GM23248 (cell line): ENCODE data around the gene TRERF1. TPM values are rescaled to one million over a fixed set of nuclear protein-coding genes. Genes with fewer than 3 reads are reported as not detected.

Experiments
- DNase-seq: peaks from one replicate; pipeline ENCODE4 v3.0.0-alpha.2; 2015
- H2AFZ ChIP-seq: fragments of 200-600 bp; sonication (generic); 2 replicates; pipeline ENCODE4 v1.6.1; 2016; ENCODE audit warnings: antibody characterized with exemption
- H3F3A ChIP-seq: fragments of 200-600 bp; sonication (generic); 2 replicates; pipeline ENCODE4 v1.6.1; 2016; ENCODE audit warnings: mild to moderate bottlenecking, antibody characterized with exemption, mixed run types; ENCODE audit not compliant: insufficient read depth
- H3K27ac ChIP-seq: fragments of 200-600 bp; sonication (generic); 2 replicates; pipeline ENCODE4 v1.5.1; 2016; ENCODE audit warnings: mild to moderate bottlenecking
- H3K27me3 ChIP-seq: fragments of 200-600 bp; sonication (generic); replicated peaks from 2 replicates; pipeline ENCODE4 v1.6.1; 2016; ENCODE audit warnings: mild to moderate bottlenecking; ENCODE audit not compliant: insufficient read depth
- H3K36me3 ChIP-seq: fragments of 200-600 bp; sonication (generic); 2 replicates; pipeline ENCODE4 v1.6.1; 2016; ENCODE audit warnings: low read depth, mild to moderate bottlenecking
- H3K4me1 ChIP-seq: fragments of 200-600 bp; sonication (generic); 2 replicates; pipeline ENCODE4 v1.6.1; 2016; ENCODE audit warnings: mild to moderate bottlenecking; ENCODE audit not compliant: insufficient read depth
- H3K4me2 ChIP-seq: fragments of 200-600 bp; sonication (generic); one replicate; pipeline ENCODE4 v1.6.1; 2016; ENCODE audit warnings: mild to moderate bottlenecking; ENCODE audit not compliant: unreplicated experiment
- H3K4me3 ChIP-seq: fragments of 200-600 bp; sonication (generic); 2 replicates; pipeline ENCODE4 v1.5.1; 2016; ENCODE audit warnings: mild to moderate bottlenecking
- H3K79me2 ChIP-seq: fragments of 200-600 bp; sonication (generic); 2 replicates; pipeline ENCODE4 v1.6.1; 2016; ENCODE audit warnings: mild to moderate bottlenecking; ENCODE audit not compliant: insufficient read depth
- H3K9ac ChIP-seq: fragments of 200-600 bp; sonication (generic); 2 replicates; pipeline ENCODE4 v1.6.1; 2016; ENCODE audit warnings: mild to moderate bottlenecking
- H3K9me2 ChIP-seq: fragments of 200-600 bp; sonication (generic); 2 replicates; pipeline ENCODE4 v1.6.1; 2016; ENCODE audit warnings: mixed run types, mild to moderate bottlenecking, moderate library complexity; ENCODE audit not compliant: insufficient read depth
- H3K9me3 ChIP-seq: fragments of 200-600 bp; sonication (generic); one replicate; pipeline ENCODE4 v1.6.1; 2017; ENCODE audit warnings: low read depth
- H4K20me1 ChIP-seq: fragments of 200-600 bp; sonication (generic); 2 replicates; pipeline ENCODE4 v1.6.0; 2016; ENCODE audit not compliant: insufficient read depth
- EZH2 ChIP-seq: fragments of 200-600 bp; sonication (generic); IDR thresholded peaks from 2 replicates; pipeline ENCODE4 v1.6.1; 2018; ENCODE audit warnings: antibody characterized with exemption, mild to moderate bottlenecking; ENCODE audit not compliant: insufficient read depth, poor library complexity, severe bottlenecking
- EZH2phosphoT487 ChIP-seq: fragments of 200-600 bp; sonication (generic); IDR thresholded peaks from 2 replicates; pipeline ENCODE4 v1.6.1; 2018; ENCODE audit warnings: antibody characterized with exemption, moderate library complexity, mild to moderate bottlenecking, low read depth; ENCODE audit not compliant: insufficient read depth
- WGBS, 2 experiments: methylation state at CpG; one replicate each; pipeline ENCODE4 v1.1.6; 2015 to 2017; ENCODE audit warnings: low lambda C conversion rate in 2 of 2, low coverage in 1 of 2; ENCODE audit errors: missing lambda C conversion rate in 2 of 2; 5-methylcytosine and 5-hydroxymethylcytosine counted together
- in situ Hi-C: fragments of 300-500 bp; cut with MboI; formaldehyde crosslinking; loops from 2 replicates; pipeline ENCODE4 v1.15.0; 2020
- polyA plus RNA-seq: library from polyadenylated mRNA; unstranded; fragments of >200 nt; fragmentation: Nextera tagmentation; extraction: Ambion mirVana; gene quantifications from 2 replicates; pipeline ENCODE4 v1.2.1, GENCODE V29; 2016
- total RNA-seq: library from RNA; depleted of rRNA; stranded (reverse); fragments of >200 nt; shearing (Covaris generic); gene quantifications from 2 replicates; pipeline ENCODE4 v1.2.3, GENCODE V29; 2014

Gene TRERF1
- total and polyA plus RNA-seq, 2 experiments from 2014 or later: 2.7 to 3.1 TPM

DNA sequence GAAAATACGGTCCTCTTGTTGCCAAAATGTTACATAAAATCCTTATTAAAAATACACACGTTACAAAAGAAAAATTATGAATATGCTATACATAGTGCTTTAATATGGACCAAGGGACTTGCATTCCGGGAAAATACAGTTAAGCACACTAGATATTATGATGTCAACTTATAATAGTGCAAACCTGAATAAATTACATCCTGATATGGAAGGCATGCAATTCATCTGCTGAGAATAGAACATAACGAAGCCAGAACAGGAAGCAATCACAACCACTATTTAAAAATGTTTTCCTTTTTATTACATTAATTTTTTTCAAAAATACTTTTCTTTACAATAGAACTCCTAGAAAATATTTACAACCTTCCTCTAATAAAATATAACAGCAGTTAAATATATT, 226.3 kb downstream of the TRERF1 start:
- H3K4me1 ChIP-seq: peaks cover 35% of the 10 kb centered on the region
- no peaks in the 10 kb centered on the region for H4K20me1 ChIP-seq
- no peaks in the 10 kb centered on the region for H3K36me3 ChIP-seq
- no peak overlapping the region for H2AFZ ChIP-seq
- H3F3A ChIP-seq: peaks cover 32% of the 10 kb centered on the region
- H3K9ac ChIP-seq: no peak overlapping the region
- H3K4me3 ChIP-seq: no peak overlapping the region
- H3K79me2 ChIP-seq: no peaks in the 10 kb centered on the region
- H3K4me2 ChIP-seq: no peak overlapping the region
- H3K9me3 ChIP-seq: no peaks in the 10 kb centered on the region
- TF ChIP-seq EZH2 (no peak), EZH2phosphoT487 (no peak)
- in situ Hi-C loops: no loop called here
- no peak for DNase-seq
- no peaks in the 10 kb centered on the region for H3K27me3 ChIP-seq
- WGBS, 2 experiments: 96 to 97% methylated on average over 4 of the region's 4 CpGs
- H3K9me2 ChIP-seq: no peaks in the 10 kb centered on the region
- H3K27ac ChIP-seq: peak overlapping the region; percentile 90

DNA sequence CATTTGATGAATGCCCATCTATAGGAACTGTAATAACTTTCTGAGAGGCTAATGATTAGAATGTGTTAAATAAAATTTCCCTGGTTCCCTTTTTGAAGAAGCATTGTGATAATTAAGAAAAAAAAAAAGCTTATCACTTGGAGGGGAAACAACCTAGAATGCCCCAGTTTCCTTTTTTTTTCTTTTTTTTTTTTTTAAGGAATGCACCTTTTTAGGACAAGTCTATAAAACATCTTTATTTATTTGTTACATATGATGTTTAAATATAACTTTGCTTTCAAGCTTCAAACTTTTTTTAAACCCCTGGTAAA, 226.7 kb downstream of the TRERF1 start:
- no peak for DNase-seq
- Histone ChIP-seq H3K27ac (peak overlapping the region; percentile 90; the same call in 1 of the 2 replicates), H3K9me2 (no peaks in the 10 kb centered on the region), H3K4me3 (peak overlapping the region; percentile 26), H3K4me1 (peaks cover 35% of the 10 kb centered on the region), H3K9me3 (no peaks in the 10 kb centered on the region), H4K20me1 (no peaks in the 10 kb centered on the region), H3K27me3 (no peaks in the 10 kb centered on the region), H3K9ac (no peak overlapping the region), H2AFZ (no peak overlapping the region), H3K79me2 (no peaks in the 10 kb centered on the region), H3K36me3 (no peaks in the 10 kb centered on the region), H3K4me2 (peak overlapping the region; percentile 68), H3F3A (peaks cover 32% of the 10 kb centered on the region)
- in situ Hi-C loops: no loop called here
- TF ChIP-seq EZH2phosphoT487: no peak
- no peak for TF ChIP-seq EZH2

DNA sequence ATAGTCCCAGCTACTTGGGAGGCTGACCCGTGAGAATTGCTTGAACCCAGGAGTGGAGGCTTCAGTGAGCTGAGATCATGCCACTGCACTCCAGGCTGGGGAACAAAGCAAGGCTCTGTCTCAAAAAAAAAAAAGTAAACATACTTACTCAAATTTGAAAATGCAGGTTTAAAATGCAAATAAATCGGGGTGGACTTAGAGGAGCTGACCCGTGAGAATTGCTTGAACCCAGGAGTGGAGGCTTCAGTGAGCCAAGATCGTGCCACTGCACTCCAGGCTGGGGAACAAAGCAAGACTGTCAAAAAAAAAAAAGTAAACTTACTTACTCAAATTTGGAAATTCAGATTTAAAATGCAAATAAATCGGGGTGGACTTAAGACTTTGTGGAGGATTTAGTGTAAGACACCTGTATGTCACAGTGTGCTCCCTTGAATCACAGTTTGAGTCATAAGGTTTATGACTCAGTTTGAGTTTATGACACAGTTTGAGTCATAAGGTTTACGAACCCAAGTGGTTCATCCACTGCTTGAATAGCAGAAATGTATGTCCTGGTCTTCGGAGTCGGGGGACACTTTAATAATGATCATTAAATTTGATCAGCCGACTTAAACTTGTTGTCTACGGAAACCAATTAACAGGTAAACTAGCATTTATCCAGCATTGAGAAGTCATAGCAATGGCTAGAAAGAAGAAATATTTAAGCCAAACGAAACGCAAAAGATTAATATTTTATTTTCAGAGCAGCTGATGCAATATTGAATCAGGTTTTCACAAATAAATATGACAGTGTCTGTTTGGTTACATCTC, 227.3 kb downstream of the TRERF1 start:
- H3K4me1 ChIP-seq: peaks cover 35% of the 10 kb centered on the region
- no peaks in the 10 kb centered on the region for H3K79me2 ChIP-seq
- in situ Hi-C loops: no loop called here
- no peaks in the 10 kb centered on the region for H3K9me3 ChIP-seq
- H3K4me3 ChIP-seq: peak overlapping the region; percentile 26
- H3K27me3 ChIP-seq: no peaks in the 10 kb centered on the region
- peaks cover 32% of the 10 kb centered on the region for H3F3A ChIP-seq
- no peaks in the 10 kb centered on the region for H3K9me2 ChIP-seq
- peak overlapping the region; percentile 68 for H3K4me2 ChIP-seq
- H3K9ac ChIP-seq: no peak overlapping the region
- H3K36me3 ChIP-seq: no peaks in the 10 kb centered on the region
- WGBS, 2 experiments: 56 to 58% methylated on average over 12 of the region's 12 CpGs
- peak; percentile 93 for DNase-seq
- TF ChIP-seq EZH2phosphoT487: no peak
- TF ChIP-seq EZH2: no peak
- no peak overlapping the region for H2AFZ ChIP-seq
- peak overlapping the region; percentile 90; the same call in 1 of the 2 replicates for H3K27ac ChIP-seq
- H4K20me1 ChIP-seq: no peaks in the 10 kb centered on the region

DNA sequence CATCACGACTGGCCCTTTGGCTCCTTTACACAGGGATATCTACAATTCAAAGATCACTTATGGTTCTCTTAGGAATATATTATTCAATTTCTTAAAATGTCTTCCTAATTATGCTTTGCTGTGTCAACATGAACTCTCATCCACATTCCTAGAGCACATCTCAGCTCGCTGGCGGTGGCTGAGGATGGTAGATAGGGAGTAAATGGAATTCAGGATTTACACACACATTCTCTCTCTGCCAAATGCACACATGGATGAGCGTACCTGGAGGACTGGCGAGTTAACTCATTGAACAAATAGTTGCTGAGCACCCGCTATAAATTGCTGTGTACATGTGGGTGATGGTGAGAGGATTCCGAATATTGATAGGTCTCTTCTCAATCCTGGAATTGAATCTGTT, 229.3 kb downstream of the TRERF1 start:
- Histone ChIP-seq H3F3A (peaks cover 30% of the 10 kb centered on the region), H3K9me3 (no peaks in the 10 kb centered on the region), H3K9ac (no peak overlapping the region), H3K79me2 (no peaks in the 10 kb centered on the region), H3K27ac (no peak overlapping the region), H3K4me3 (no peak overlapping the region), H2AFZ (no peak overlapping the region), H3K27me3 (no peaks in the 10 kb centered on the region), H3K36me3 (no peaks in the 10 kb centered on the region), H4K20me1 (no peaks in the 10 kb centered on the region), H3K9me2 (no peaks in the 10 kb centered on the region), H3K4me1 (peaks cover 32% of the 10 kb centered on the region), H3K4me2 (no peak overlapping the region)
- 89 to 90% methylated on average over 7 of the region's 7 CpGs for WGBS, 2 experiments
- no peak for TF ChIP-seq EZH2phosphoT487
- TF ChIP-seq EZH2: no peak
- in situ Hi-C loops: no loop called here
- DNase-seq: no peak

DNA sequence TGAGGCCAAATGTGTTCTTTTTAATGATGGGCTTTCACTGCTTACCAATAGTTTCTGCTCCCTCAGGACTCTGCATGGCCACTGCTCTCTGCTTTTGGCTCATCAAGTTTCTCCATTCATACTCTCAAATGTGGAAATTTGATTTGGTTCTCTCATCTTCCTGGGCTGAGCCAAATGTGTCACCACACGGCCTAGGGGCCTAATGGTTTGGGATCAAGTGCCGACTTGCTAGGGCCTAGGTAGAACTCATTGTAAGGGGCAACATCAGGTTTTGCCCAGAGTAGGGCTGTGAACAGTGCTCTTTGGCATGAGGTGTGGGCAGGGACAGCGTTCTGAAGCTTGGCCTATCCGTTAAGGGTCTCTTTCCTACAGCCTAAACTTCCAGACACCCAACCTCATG, 230.2 kb downstream of the TRERF1 start:
- peaks cover 9% of the 10 kb centered on the region for H3K79me2 ChIP-seq
- H3K4me1 ChIP-seq: peaks cover 28% of the 10 kb centered on the region
- TF ChIP-seq EZH2 (no peak), EZH2phosphoT487 (no peak)
- DNase-seq: no peak
- H3K9ac ChIP-seq: no peak overlapping the region
- H3F3A ChIP-seq: peaks cover 21% of the 10 kb centered on the region
- no peaks in the 10 kb centered on the region for H3K9me3 ChIP-seq
- in situ Hi-C loops: no loop called here
- no peaks in the 10 kb centered on the region for H3K36me3 ChIP-seq
- no peaks in the 10 kb centered on the region for H4K20me1 ChIP-seq
- 60 to 68% methylated on average over 4 of the region's 4 CpGs for WGBS, 2 experiments
- H3K9me2 ChIP-seq: no peaks in the 10 kb centered on the region
- no peak overlapping the region for H3K4me3 ChIP-seq
- no peaks in the 10 kb centered on the region for H3K27me3 ChIP-seq
- H3K4me2 ChIP-seq: no peak overlapping the region
- no peak overlapping the region for H3K27ac ChIP-seq
- H2AFZ ChIP-seq: no peak overlapping the region
